COLO829 (cell line): Measurements from ENCODE around the gene ZFYVE16.
"Not testable (repeated sequence)": the region's sequence is repeated elsewhere in the genome, so short reads cannot be mapped to it uniquely, and the experiment has no call there.

Experiments
- DNase-seq: peaks from one replicate; pipeline ENCODE4 v3.0.0; 2012; ENCODE audit warnings: low spot score

ZFYVE16 gene

GRCh38 chr5:80409367-80409966, 1.6 kb downstream of the ZFYVE16 start:
- no peak for DNase-seq

- no peak for DNase-seq
Observed at GRCh38 chr5:80411589-80412219, 3.8 kb downstream of the ZFYVE16 start.

GRCh38 chr5:80414113-80414512, 6.2 kb downstream of the ZFYVE16 start:
- no peak for DNase-seq

GRCh38 chr5:80417973-80418372, 10.1 kb downstream of the ZFYVE16 start:
- no peak for DNase-seq

- DNase-seq, result not testable (repeated sequence)
Observed at GRCh38 chr5:80424365-80424764, 16.5 kb downstream of the ZFYVE16 start.

- DNase-seq, result no peak
Observed at GRCh38 chr5:80435476-80435875, 27.6 kb downstream of the ZFYVE16 start.

- DNase-seq, result no peak
Observed at GRCh38 chr5:80437326-80437725, 29.5 kb downstream of the ZFYVE16 start.

- DNase-seq, result no peak
Observed at GRCh38 chr5:80438739-80439138, 30.9 kb downstream of the ZFYVE16 start.

- no peak for DNase-seq
Observed at GRCh38 chr5:80439213-80439612, 31.3 kb downstream of the ZFYVE16 start.

- no peak for DNase-seq
Observed at GRCh38 chr5:80442742-80443141, 34.9 kb downstream of the ZFYVE16 start.

GRCh38 chr5:80453366-80453765, 45.5 kb downstream of the ZFYVE16 start:
- DNase-seq, result no peak

- DNase-seq, result no peak
Observed at GRCh38 chr5:80463269-80463668, 55.4 kb downstream of the ZFYVE16 start.

- DNase-seq, result no peak
Observed at GRCh38 chr5:80466669-80467485, 59.0 kb downstream of the ZFYVE16 start.

GRCh38 chr5:80468131-80468530, 60.3 kb downstream of the ZFYVE16 start:
- DNase-seq, result no peak

- DNase-seq, result not testable (repeated sequence)
Observed at GRCh38 chr5:80470631-80471030, 62.8 kb downstream of the ZFYVE16 start.

- no peak for DNase-seq
Observed at GRCh38 chr5:80474929-80475328, 67.1 kb downstream of the ZFYVE16 start.

- DNase-seq, result no peak
Observed at GRCh38 chr5:80479713-80480112, 71.8 kb downstream of the ZFYVE16 start.

GRCh38 chr5:80480354-80480753, 72.5 kb downstream of the ZFYVE16 start:
- DNase-seq, result no peak

- DNase-seq, result peak; percentile 39
Observed at GRCh38 chr5:80481019-80481893, 73.4 kb downstream of the ZFYVE16 start.

GRCh38 chr5:80482578-80482977, 74.7 kb downstream of the ZFYVE16 start:
- no peak for DNase-seq

GRCh38 chr5:80483636-80484232, 75.9 kb downstream of the ZFYVE16 start:
- DNase-seq, result no peak

- DNase-seq, result no peak
Observed at GRCh38 chr5:80487444-80487828, 79.6 kb downstream of the ZFYVE16 start.
